C4-2B (cell line): ENCODE measurements around the gene ADIPOR2.

Experiments used
- CTCF ChIP-seq: fragments of 450-650 bp; conservative IDR thresholded peaks from 2 replicates; pipeline ENCODE4 v1.5.1; 2017; ENCODE audit warnings: mild to moderate bottlenecking
- ZFX ChIP-seq: fragments of 450-650 bp; IDR thresholded peaks from 2 replicates; pipeline ENCODE4 v1.6.1; 2017

- no peak for TF ChIP-seq CTCF
- no peak for TF ChIP-seq ZFX
These were observed 30.3 kb upstream of the ADIPOR2 start for GRCh38 chr12:1660304-1661187.
